ENCODE data around the gene NOL4L.
A peak's percentile ranks its signal among the peaks of the same experiment; 100 is the strongest.

Gene NOL4L

GRCh38 chr20:32523613-32524213, 61.4 kb downstream of the NOL4L start:
- no peak for DNase-seq (ENCODE audit: low spot score)

GRCh38 chr20:32522776-32523612, 62.1 kb downstream of the NOL4L start:
- no peak for DNase-seq (ENCODE audit: low spot score)

- DNase-seq (ENCODE audit: low spot score): no peak
Measured at GRCh38 chr20:32522526-32522775, 62.7 kb downstream of the NOL4L start.

- DNase-seq (ENCODE audit: low spot score): peak; percentile 90
Measured at GRCh38 chr20:32521780-32522525, 63.2 kb downstream of the NOL4L start.

- no peak for DNase-seq (ENCODE audit: low spot score)
Measured at GRCh38 chr20:32520927-32521203, 64.3 kb downstream of the NOL4L start.

- DNase-seq (ENCODE audit: low spot score): no peak
Measured at GRCh38 chr20:32519381-32519730, 65.8 kb downstream of the NOL4L start.

- DNase-seq (ENCODE audit: low spot score): no peak
Measured at GRCh38 chr20:32518593-32519380, 66.3 kb downstream of the NOL4L start.

- DNase-seq (ENCODE audit: low spot score): no peak
Measured at GRCh38 chr20:32517914-32518592, 67.1 kb downstream of the NOL4L start.

GRCh38 chr20:32517518-32517873, 67.6 kb downstream of the NOL4L start:
- DNase-seq (ENCODE audit: low spot score): no peak

- DNase-seq (ENCODE audit: low spot score): no peak
Measured at GRCh38 chr20:32516583-32517517, 68.3 kb downstream of the NOL4L start.

- DNase-seq (ENCODE audit: low spot score): no peak
Measured at GRCh38 chr20:32515631-32516101, 69.5 kb downstream of the NOL4L start.

GRCh38 chr20:32514760-32515159, 70.4 kb downstream of the NOL4L start:
- DNase-seq (ENCODE audit: low spot score): no peak

GRCh38 chr20:32513031-32513866, 71.9 kb downstream of the NOL4L start:
- no peak for DNase-seq (ENCODE audit: low spot score)

GRCh38 chr20:32512047-32512385, 73.1 kb downstream of the NOL4L start:
- no peak for DNase-seq (ENCODE audit: low spot score)

- DNase-seq (ENCODE audit: low spot score): no peak
Measured at GRCh38 chr20:32511358-32512046, 73.6 kb downstream of the NOL4L start.

GRCh38 chr20:32510601-32511357, 74.4 kb downstream of the NOL4L start:
- no peak for DNase-seq (ENCODE audit: low spot score)

GRCh38 chr20:32510120-32510600, 75.0 kb downstream of the NOL4L start:
- DNase-seq (ENCODE audit: low spot score): no peak

- DNase-seq (ENCODE audit: low spot score): no peak
Measured at GRCh38 chr20:32509639-32510066, 75.5 kb downstream of the NOL4L start.

GRCh38 chr20:32508775-32509119, 76.4 kb downstream of the NOL4L start:
- DNase-seq (ENCODE audit: low spot score): no peak

Data from iPS-NIHi11 (cell line).